Activated T-cell treated with anti-CD3 and anti-CD28 coated beads, Interleukin-2, amount 50 U/mL, for 24 hours (primary cell): ENCODE results near the gene SLC27A5.
"Not testable (repeated sequence)": the region's sequence is repeated elsewhere in the genome, so short reads cannot be mapped to it uniquely, and the experiment has no call there.

Source experiments
- DNase-seq: peaks from one replicate; pipeline ENCODE4 v3.0.0-alpha.2; 2020
- H3K27ac Mint-ChIP-seq: 2 replicates; pipeline ENCODE4 v1.8.0; 2020; ENCODE audit warnings: mild to moderate bottlenecking, mixed read lengths
- H3K27me3 Mint-ChIP-seq: 2 replicates; pipeline ENCODE4 v1.8.0; 2020; ENCODE audit warnings: mixed read lengths
- H3K36me3 Mint-ChIP-seq: 2 replicates; pipeline ENCODE4 v1.8.0; 2020; ENCODE audit warnings: low read depth, mixed read lengths
- H3K4me1 Mint-ChIP-seq: 2 replicates; pipeline ENCODE4 v1.8.0; 2020; ENCODE audit warnings: low read depth, mixed read lengths
- H3K4me3 Mint-ChIP-seq: 2 replicates; pipeline ENCODE4 v1.8.0; 2020; ENCODE audit warnings: mild to moderate bottlenecking, moderate library complexity, mixed read lengths
- H3K9me3 Mint-ChIP-seq: 2 replicates; pipeline ENCODE4 v1.8.0; 2020; ENCODE audit warnings: mixed read lengths

SLC27A5 gene

DNA sequence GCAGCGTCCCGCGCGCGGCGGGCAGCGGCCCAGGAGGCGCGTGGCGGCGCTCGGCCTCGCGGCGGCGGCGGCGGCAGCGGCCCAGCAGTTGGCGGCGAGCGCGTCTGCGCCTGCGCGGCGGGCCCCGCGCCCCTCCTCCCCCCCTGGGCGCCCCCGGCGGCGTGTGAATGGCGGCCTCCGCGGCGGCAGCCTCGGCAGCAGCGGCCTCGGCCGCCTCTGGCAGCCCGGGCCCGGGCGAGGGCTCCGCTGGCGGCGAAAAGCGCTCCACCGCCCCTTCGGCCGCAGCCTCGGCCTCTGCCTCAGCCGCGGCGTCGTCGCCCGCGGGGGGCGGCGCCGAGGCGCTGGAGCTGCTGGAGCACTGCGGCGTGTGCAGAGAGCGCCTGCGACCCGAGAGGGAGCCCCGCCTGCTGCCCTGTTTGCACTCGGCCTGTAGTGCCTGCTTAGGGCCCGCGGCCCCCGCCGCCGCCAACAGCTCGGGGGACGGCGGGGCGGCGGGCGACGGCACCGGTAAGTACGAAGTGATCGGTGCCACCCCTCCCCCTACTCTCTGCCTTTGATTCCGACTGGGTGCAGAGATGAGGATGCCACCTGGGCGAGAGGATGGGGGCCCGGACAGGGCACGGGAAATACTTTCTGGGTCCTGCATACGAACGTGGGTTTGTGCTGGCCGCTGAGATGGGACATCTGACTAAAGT lies 32.9 kb upstream of the SLC27A5 start:
- Mint-ChIP-seq H3K36me3 (peaks cover 50% of the 10 kb centered on the region), H3K27ac (peak overlapping the region; percentile 98), H3K27me3 (peaks cover 4% of the 10 kb centered on the region), H3K4me3 (peak overlapping the region; percentile 98), H3K9me3 (no peaks in the 10 kb centered on the region), H3K4me1 (peaks cover 34% of the 10 kb centered on the region)
- no peak for DNase-seq

DNA sequence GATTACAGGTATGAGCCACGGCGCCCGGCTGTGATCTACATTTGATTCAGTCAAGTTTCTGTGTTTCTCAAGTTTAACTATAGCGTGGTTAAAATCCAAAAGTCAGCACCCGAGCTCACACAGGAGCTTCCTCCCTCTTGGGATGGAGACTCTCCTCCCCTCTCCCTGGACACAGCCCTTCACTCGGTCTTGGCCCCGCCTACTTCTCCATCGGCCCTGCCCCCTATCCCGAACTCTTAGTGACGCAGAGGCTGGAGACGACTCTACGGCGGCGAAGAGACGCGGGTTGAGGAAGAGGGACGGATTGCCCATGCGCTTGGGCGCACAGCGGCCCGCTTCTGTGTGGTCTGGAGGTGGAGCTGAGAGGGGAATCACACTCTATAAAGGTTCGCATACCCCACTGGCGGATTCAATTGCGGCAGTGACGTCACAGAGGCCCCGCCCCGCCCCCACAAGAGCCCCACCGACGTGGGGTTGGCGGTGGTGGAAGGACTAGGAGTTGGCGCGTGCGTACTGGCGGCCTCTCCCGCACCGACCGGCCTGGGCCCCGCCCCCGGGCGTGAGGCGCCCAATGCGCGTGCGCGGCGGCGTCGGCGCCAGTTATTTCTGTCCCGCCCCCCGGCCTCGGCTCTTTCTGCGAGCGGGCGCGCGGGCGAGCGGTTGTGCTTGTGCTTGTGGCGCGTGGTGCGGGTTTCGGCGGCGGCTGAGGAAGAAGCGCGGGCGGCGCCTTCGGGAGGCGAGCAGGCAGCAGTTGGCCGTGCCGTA lies 32.2 kb upstream of the SLC27A5 start, which contains the start of gene TRIM28:
Gene TRIM28 (plus strand): TSS at position 239 of the 765 bp plus-strand sequence. CDS start 694 bp downstream, outside the sequence.
- Mint-ChIP-seq H3K36me3 (peaks cover 43% of the 10 kb centered on the region), H3K9me3 (no peaks in the 10 kb centered on the region), H3K27ac (peak within 1 kb of the TSS; percentile 98), H3K27me3 (peaks cover 4% of the 10 kb centered on the region), H3K4me3 (peak within 1 kb of the TSS; percentile 98), H3K4me1 (peaks cover 32% of the 10 kb centered on the region)
- peak; percentile 100 for DNase-seq

DNA sequence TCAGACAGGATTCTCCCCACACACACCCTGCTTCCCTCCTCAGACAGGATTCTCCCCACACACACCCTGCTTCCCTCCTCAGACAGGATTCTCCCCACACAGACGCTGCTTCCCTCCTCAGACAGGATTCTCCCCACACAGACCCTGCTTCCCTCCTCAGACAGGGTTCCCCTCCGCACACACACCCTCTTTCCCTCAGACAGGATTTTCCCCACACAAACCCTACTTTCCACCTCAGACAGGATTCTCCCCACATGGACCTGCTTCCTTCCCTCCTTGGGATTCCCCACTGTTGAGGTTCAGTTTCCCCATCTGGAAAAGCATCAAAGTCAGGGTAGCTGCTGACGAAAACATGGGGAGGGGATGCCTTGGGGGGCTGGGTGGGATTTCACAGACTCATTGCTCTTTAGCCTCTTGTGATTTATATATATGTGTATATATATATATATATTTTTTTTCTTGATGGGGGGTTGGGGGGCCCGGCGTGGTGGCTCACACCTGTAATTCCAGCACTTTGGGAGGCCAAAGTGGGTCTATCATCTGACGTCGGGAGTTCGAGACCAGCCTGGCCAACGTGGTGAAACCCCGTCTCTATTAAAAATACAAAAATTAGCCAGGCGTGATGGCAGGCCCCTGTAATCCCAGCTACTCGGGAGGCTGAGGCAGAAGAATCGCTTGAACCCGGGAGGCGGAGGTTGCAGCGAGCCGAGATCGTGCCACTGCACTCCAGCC lies 31.0 kb upstream of the SLC27A5 start:
- DNase-seq, H3K9me3 Mint-ChIP-seq, H3K27me3 Mint-ChIP-seq, H3K4me3 Mint-ChIP-seq: not testable (repeated sequence)
- peak overlapping the region; percentile 52 for H3K27ac Mint-ChIP-seq
- H3K36me3 Mint-ChIP-seq, result peaks cover 31% of the 10 kb centered on the region
- H3K4me1 Mint-ChIP-seq, result peaks cover 35% of the 10 kb centered on the region

- not testable (repeated sequence) for H3K27me3 Mint-ChIP-seq, H3K27ac Mint-ChIP-seq, H3K4me3 Mint-ChIP-seq, H3K9me3 Mint-ChIP-seq, DNase-seq, H3K36me3 Mint-ChIP-seq
- peaks cover 18% of the 10 kb centered on the region for H3K4me1 Mint-ChIP-seq
These were observed 27.4 kb upstream of the SLC27A5 start for GRCh38 chr19:58539169-58539559.

DNA sequence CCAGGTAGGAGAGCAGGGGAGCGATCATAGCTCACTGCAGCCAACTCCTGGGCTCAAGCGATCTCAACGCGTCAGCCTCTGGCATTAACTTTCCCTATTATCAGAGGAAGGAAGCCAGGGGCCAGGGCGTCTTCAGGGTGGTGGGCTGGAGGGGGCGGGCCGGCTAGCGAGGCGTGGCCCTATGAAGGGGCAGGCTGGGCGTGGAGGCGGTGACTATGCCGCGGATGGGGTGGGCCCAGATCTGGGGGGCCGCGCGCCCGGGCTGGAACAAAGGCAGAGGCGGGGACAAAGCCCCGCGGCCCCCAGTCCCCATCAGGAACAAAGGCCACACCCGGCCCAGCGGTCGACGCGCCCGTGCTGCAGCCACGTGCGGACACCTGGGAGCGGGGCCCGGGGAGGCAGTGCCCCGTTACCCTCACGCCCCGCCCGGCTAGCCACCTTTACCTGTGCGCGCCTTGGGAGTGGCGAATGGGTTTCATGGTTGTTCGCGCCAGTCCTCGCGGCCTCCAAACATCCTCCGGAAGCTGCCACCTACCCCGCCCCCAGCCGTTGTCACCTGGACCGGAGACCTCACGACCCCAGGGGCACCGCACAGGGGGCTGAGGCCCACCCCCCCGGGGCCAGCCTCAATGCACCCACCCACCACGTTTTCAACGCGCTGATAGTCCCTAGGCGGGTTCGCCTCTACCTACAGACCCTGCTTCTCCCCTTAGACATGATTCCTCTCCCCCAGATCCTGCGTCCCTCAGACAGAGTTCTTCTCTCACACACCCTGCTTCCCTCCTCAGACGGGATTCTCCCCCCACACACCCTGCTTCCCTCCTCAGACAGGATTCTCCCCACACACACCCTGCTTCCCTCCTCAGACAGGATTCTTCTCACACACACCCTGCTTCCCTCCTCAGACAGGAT lies 26.7 kb upstream of the SLC27A5 start:
- Mint-ChIP-seq H3K4me3 (peak overlapping the region; percentile 71), H3K27me3 (peaks cover 4% of the 10 kb centered on the region), H3K4me1 (peaks cover 13% of the 10 kb centered on the region), H3K27ac (peak overlapping the region; percentile 67), H3K9me3 (no peaks in the 10 kb centered on the region), H3K36me3 (no peaks in the 10 kb centered on the region)
- peak; percentile 72 for DNase-seq

DNA sequence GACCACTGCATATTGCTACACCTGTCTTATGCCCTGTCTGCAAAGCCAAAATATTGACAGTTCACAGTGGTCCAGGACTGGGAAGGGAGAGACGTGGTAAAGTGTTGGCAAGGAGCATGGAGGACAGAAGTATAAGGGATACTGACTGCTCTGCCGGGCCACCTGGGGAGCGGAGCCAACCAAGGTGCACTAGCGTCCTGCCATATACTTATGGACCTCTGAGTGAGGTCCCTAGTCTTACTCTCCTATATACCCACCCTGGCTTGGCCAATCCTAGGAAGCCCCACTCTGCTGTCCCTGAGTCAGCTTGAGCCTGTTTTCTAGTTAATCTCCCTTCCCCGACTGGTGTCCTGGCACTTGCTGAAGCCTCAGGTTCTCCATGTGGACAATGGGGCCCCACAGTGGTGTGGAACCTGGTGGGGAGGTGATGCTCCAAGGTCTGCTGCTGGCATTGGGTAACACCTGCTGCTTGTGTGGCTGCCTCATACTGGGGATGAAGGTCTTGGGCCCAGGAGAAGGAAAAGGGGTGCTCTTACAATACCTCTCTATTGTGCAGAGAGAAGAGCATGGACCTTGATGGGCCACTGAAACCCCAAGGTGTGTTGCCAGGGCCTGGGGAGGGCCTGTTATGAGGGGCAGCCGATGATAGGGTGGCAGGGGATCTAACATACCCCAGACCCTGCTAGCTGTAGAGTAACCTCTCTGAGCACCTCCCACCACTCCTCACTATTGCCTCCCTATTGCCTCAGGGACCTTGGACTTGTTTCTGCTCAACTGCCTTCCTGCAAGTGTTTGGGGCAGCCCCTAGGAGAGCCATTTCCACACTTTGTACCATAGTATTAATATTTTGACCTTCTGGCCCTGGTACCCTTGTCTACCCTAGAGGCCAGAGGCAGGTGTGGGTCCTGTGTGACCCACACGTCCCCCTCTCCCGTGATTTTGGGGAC lies 25.3 kb upstream of the SLC27A5 start:
- Mint-ChIP-seq H3K4me3 (peak overlapping the region; percentile 71), H3K4me1 (peaks cover 9% of the 10 kb centered on the region), H3K27ac (no peak overlapping the region), H3K9me3 (no peaks in the 10 kb centered on the region), H3K36me3 (no peaks in the 10 kb centered on the region), H3K27me3 (no peaks in the 10 kb centered on the region)
- DNase-seq, result no peak

DNA sequence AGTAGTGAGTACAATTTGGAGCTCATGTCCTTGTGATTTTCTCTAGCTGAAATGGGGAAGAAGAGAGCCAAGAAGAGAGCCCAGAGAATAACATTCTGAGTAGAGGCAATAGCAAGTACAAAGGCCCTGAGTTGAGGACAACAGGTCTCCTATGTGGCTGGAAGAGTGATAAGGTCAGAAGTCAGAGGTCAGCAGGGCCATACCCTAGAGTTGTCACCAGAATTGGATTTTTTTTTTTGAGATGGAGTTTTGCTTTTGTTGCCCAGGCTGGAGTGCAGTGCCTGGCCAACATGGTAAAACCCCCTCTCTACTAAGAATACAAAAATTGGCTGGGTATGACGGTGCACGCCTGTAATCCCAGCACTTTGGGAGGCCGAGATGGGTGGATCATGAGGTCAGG lies 24.1 kb upstream of the SLC27A5 start:
- no peaks in the 10 kb centered on the region for H3K36me3 Mint-ChIP-seq
- no peak overlapping the region for H3K27ac Mint-ChIP-seq
- H3K4me1 Mint-ChIP-seq, result peaks cover 9% of the 10 kb centered on the region
- no peaks in the 10 kb centered on the region for H3K9me3 Mint-ChIP-seq
- H3K27me3 Mint-ChIP-seq, result no peaks in the 10 kb centered on the region
- DNase-seq, result no peak
- no peak overlapping the region for H3K4me3 Mint-ChIP-seq

DNA sequence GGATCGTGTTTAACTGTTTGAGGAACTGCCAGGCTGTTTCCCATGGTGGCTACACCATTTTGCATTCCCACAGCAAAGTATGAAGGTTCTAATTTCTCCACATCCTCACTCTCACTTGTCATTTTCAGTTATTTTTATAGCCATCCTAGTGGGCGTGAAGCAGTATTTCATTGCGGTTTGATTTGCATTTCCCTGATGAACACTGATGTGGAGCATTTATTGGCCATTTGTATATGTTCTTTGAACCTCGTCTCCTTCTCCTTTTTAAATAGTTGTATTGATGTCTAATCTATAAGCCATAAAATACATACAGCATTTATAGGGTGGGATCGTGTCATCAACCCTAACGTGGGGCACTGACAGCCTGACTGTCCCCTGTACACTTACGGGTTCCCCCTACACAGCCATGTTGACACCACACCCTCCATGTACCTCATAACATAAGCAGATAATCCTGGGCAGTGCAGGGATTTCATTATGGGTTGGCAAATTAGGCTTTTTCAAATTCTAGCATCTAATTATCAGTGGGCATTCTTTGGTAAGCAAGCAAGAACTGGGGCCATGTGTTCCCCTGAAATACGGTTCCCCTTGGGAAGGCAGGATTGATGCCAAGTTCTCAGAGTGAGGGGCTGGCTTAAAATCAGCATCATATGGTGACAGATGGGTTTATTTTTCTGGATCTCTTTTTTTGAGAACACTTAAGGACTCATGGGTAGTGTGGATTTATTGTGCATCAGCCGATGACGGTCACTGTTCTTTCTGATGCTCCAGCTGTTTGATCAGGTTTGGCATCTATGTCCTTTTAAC lies 19.4 kb upstream of the SLC27A5 start:
- no peak for DNase-seq
- no peaks in the 10 kb centered on the region for H3K27me3 Mint-ChIP-seq
- no peaks in the 10 kb centered on the region for H3K4me1 Mint-ChIP-seq
- H3K4me3 Mint-ChIP-seq, result no peak overlapping the region
- no peaks in the 10 kb centered on the region for H3K36me3 Mint-ChIP-seq
- no peaks in the 10 kb centered on the region for H3K9me3 Mint-ChIP-seq
- no peak overlapping the region for H3K27ac Mint-ChIP-seq

DNA sequence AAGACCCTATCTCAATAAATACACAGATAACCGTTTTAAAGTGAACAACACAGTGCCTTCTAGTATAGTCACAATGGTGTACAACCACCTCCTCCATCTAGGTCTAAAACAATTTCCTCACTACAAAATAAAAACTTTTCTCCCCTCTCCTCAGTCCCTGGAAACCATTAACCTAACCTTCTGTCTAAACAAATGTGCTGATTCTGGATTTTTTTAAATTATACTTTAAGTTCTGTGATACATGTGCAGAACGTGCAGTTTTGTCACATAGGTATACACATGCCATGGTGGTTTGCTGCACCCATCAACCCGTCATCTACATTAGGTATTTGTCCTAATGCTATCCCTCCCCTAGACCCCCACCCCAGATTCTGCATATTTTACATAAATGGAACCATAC lies 17.6 kb upstream of the SLC27A5 start:
- no peaks in the 10 kb centered on the region for H3K4me1 Mint-ChIP-seq
- H3K4me3 Mint-ChIP-seq, result no peak overlapping the region
- DNase-seq, result no peak
- H3K27me3 Mint-ChIP-seq, result no peaks in the 10 kb centered on the region
- H3K36me3 Mint-ChIP-seq, result no peaks in the 10 kb centered on the region
- H3K9me3 Mint-ChIP-seq, result no peaks in the 10 kb centered on the region
- H3K27ac Mint-ChIP-seq, result no peak overlapping the region

GRCh38 chr19:58522709-58523108 lies 10.9 kb upstream of the SLC27A5 start:
- no peak for DNase-seq
- Mint-ChIP-seq H3K4me1 (peaks cover 24% of the 10 kb centered on the region), H3K27ac (no peak overlapping the region), H3K27me3 (no peaks in the 10 kb centered on the region), H3K9me3 (no peaks in the 10 kb centered on the region), H3K36me3 (peaks cover 21% of the 10 kb centered on the region), H3K4me3 (no peak overlapping the region)

DNA sequence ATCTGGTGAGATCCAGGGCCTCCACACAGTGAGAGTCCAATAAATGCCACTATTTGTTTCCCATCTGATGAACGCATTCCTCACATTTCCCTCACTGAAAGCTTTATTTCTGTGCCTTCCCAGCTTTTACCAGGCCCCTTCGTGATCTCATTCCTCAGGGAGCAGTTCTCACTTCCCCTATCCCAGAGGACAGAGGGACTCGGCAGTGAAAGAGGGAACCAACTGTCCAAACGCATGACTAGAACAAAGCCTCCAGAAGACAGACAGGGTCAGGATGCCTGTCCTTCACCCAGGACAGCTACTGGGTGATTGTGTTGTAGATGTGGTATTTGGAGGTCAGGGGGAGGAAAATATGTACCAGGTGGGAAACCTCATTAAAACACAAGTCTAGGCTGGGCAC lies 9.9 kb upstream of the SLC27A5 start:
- H3K4me3 Mint-ChIP-seq, result no peak overlapping the region
- peaks cover 30% of the 10 kb centered on the region for H3K4me1 Mint-ChIP-seq
- no peaks in the 10 kb centered on the region for H3K27me3 Mint-ChIP-seq
- H3K36me3 Mint-ChIP-seq, result peaks cover 31% of the 10 kb centered on the region
- H3K9me3 Mint-ChIP-seq, result no peaks in the 10 kb centered on the region
- H3K27ac Mint-ChIP-seq, result no peak overlapping the region
- DNase-seq, result no peak

GRCh38 chr19:58520257-58520599 lies 8.4 kb upstream of the SLC27A5 start:
- peak overlapping the region; percentile 94 for H3K4me3 Mint-ChIP-seq
- peaks cover 45% of the 10 kb centered on the region for H3K36me3 Mint-ChIP-seq
- no peak for DNase-seq
- no peaks in the 10 kb centered on the region for H3K27me3 Mint-ChIP-seq
- H3K4me1 Mint-ChIP-seq, result peaks cover 41% of the 10 kb centered on the region
- peak overlapping the region; percentile 95 for H3K27ac Mint-ChIP-seq
- no peaks in the 10 kb centered on the region for H3K9me3 Mint-ChIP-seq
